SK-N-SH (cell line): ENCODE results near the gene HCN1.

Experiments
- CHD2 ChIP-seq: fragments of 150-350 bp; IDR thresholded peaks from 2 replicates; pipeline ENCODE4 v1.6.1; 2018; ENCODE audit warnings: low read length; ENCODE audit not compliant: partially characterized antibody
- CTCF ChIP-seq: fragments of 200-600 bp; sonication (generic); IDR thresholded peaks from 2 replicates; pipeline ENCODE4 v1.6.1; 2017; ENCODE audit warnings: antibody characterized with exemption, mild to moderate bottlenecking, moderate library complexity
- EP300 ChIP-seq, 2 experiments: IDR thresholded peaks; 2 replicates each; pipeline versions ENCODE4 v1.4.0 to v1.6.1; 2012; ENCODE audit warnings: borderline replicate concordance in 1 of 2, low read depth in 1 of 2, low read length in 1 of 2
- EZH2phosphoT487 ChIP-seq: fragments of 200-600 bp; sonication (generic); IDR thresholded peaks from 2 replicates; pipeline ENCODE4 v1.6.1; 2017; ENCODE audit warnings: low read depth, mixed run types, mild to moderate bottlenecking, antibody characterized with exemption, moderate library complexity, borderline replicate concordance
- FOXM1 ChIP-seq: IDR thresholded peaks from 2 replicates; pipeline ENCODE4 v1.4.0; 2012; ENCODE audit warnings: low read depth, mild to moderate bottlenecking
- MAX ChIP-seq: IDR thresholded peaks from 2 replicates; pipeline ENCODE4 v1.4.0; 2012; ENCODE audit warnings: low read depth
- POLR2AphosphoS5 ChIP-seq: IDR thresholded peaks from 2 replicates; pipeline ENCODE4 v1.6.1; 2012; ENCODE audit warnings: low read depth, low read length
- RAD21 ChIP-seq: IDR thresholded peaks from 2 replicates; pipeline ENCODE4 v1.6.1; 2012; ENCODE audit warnings: mild to moderate bottlenecking, low read length
- SIN3A ChIP-seq: IDR thresholded peaks from 2 replicates; pipeline ENCODE4 v1.6.1; 2012; ENCODE audit warnings: low read depth, mild to moderate bottlenecking, low read length, moderate library complexity, borderline replicate concordance
- TAF1 ChIP-seq: IDR thresholded peaks from 2 replicates; pipeline ENCODE4 v1.6.1; 2012; ENCODE audit warnings: low read depth, mild to moderate bottlenecking, low read length, moderate library complexity, borderline replicate concordance
- TCF12 ChIP-seq: IDR thresholded peaks from 2 replicates; pipeline ENCODE4 v1.4.0; 2012
- USF2 ChIP-seq: fragments of 150-350 bp; IDR thresholded peaks from 2 replicates; pipeline ENCODE4 v1.6.1; 2017; ENCODE audit warnings: antibody characterized with exemption, low read length, low read depth, borderline replicate concordance
- YY1 ChIP-seq: IDR thresholded peaks from 2 replicates; pipeline ENCODE4 v1.4.0; 2012; ENCODE audit warnings: low read depth, mild to moderate bottlenecking

- TF ChIP-seq YY1 (no peak), CTCF (no peak), EP300 (IDR thresholded peaks at IDR 0.05; ENCODE audit: borderline replicate concordance in 1 of 2, low read depth in 1 of 2, low read length in 1 of 2) (no peak), POLR2AphosphoS5 (no peak), TCF12 (no peak), EZH2phosphoT487 (no peak), FOXM1 (no peak), CHD2 (no peak), MAX (no peak), SIN3A (no peak), RAD21 (no peak), USF2 (no peak), TAF1 (no peak)
These were observed 312.2 kb downstream of the HCN1 start for GRCh38 chr5:45383985-45384384.
